Lung (tissue), 12 donors: ENCODE data around the gene NTRK2. TPM values are rescaled to one million over a fixed set of nuclear protein-coding genes. Genes with fewer than 3 reads are reported as not detected.

Experiments
- ATAC-seq: fragments of 200-7000 bp; cut with Tn5 transposase; one replicate; pipeline ENCODE4 v1.9.1; 2020; ENCODE audit warnings: moderate number of reproducible peaks; ENCODE audit not compliant: insufficient read depth, low FRiP score
- DNase-seq, 3 donors: peaks; one replicate each; pipeline ENCODE4 v3.0.0-alpha.2; 2013 to 2017
- H3K27ac ChIP-seq, 2 donors: one replicate each; pipeline ENCODE4 v1.5.1; 2013; ENCODE audit warnings: mild to moderate bottlenecking in 2 of 2, moderate library complexity in 2 of 2, control low read depth in 1 of 2, inconsistent platforms in 1 of 2, low read depth in 1 of 2, low read length in 1 of 2
- H3K27me3 ChIP-seq, 3 donors: one replicate each; pipeline ENCODE4 v1.5.1; 2013; ENCODE audit warnings: low read length in 2 of 3; ENCODE audit not compliant: control insufficient read depth in 3 of 3, insufficient read depth in 3 of 3
- H3K36me3 ChIP-seq, 4 donors: one replicate each; pipeline ENCODE4 v1.5.1; 2013; ENCODE audit warnings: low read length in 4 of 4, mild to moderate bottlenecking in 1 of 4, moderate library complexity in 1 of 4; ENCODE audit not compliant: control insufficient read depth in 4 of 4, insufficient read depth in 4 of 4
- H3K4me1 ChIP-seq, 5 donors: one replicate each; pipeline ENCODE4 v1.5.1; 2013; ENCODE audit warnings: low read length in 5 of 5, mild to moderate bottlenecking in 2 of 5, moderate library complexity in 1 of 5; ENCODE audit not compliant: control insufficient read depth in 5 of 5, insufficient read depth in 5 of 5
- H3K4me3 ChIP-seq: one replicate; pipeline ENCODE4 v1.5.1; 2013; ENCODE audit warnings: mild to moderate bottlenecking, control low read depth, moderate library complexity
- H3K9ac ChIP-seq, 2 donors: one replicate each; pipeline ENCODE4 v1.5.1; 2013; ENCODE audit warnings: low read length in 2 of 2, control low read depth in 1 of 2; ENCODE audit not compliant: insufficient read depth in 1 of 2
- H3K9me3 ChIP-seq, 4 donors: one replicate each; pipeline ENCODE4 v1.5.1; 2013; ENCODE audit warnings: low read length in 3 of 4, mild to moderate bottlenecking in 1 of 4, moderate library complexity in 1 of 4; ENCODE audit not compliant: control insufficient read depth in 4 of 4, insufficient read depth in 3 of 4
- WGBS, 2 donors: extraction: QIAGEN DNeasy Blood & Tissue Kit; methylation state at CpG; one replicate each; pipeline ENCODE4 v1.1.7; 2013; 5-methylcytosine and 5-hydroxymethylcytosine counted together
- polyA plus RNA-seq, 2 donors: library from polyadenylated mRNA; stranded (reverse); fragments of 200-250 nt; gene quantifications; one replicate each; pipeline ENCODE4 v1.2.1, GENCODE V29; 2013
- total RNA-seq, 2 donors: library from RNA; depleted of rRNA in 1 of 2; stranded (reverse); fragments of >200 nt in 1 of 2; gene quantifications; one replicate each; pipeline ENCODE4 v1.2.1, GENCODE V29; 2014 to 2021
- TF ChIP-seq, protein P1 (sequence below): IDR thresholded peaks from 2 replicates; pipeline ENCODE4 v1.5.1; 2012; ENCODE audit warnings: mild to moderate bottlenecking; ENCODE audit errors: control extremely low read depth, extremely low read depth
- donor health status: control.
- donor health status: control.
- donor health status: Bipolar disorder and iron deficiency.
- donor health status: healthy.
- donor health status: DM: yes; HTN: yes; CAD: no.

The NTRK2 gene
- total and polyA plus RNA-seq, 4 donors, result 0.33 to 14.4 (median 3.3) TPM

DNA sequence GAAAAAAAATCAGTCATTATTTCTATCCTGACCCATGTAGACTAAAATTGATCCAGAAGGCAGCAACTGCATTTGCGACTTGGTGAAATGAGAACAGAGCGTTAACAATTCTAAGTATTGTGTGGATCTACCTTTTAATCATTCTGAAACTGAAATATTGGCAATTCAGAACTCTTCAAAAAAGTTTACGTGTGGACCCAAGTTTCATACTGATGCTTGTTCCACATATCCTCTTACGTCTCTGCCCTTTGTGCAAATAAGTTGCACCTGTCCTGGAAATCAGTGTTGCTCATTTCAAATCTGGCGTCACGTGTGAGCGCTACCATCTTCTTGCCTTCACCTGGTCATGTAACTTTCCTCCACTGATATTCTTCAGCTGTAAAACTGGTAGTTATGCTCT lies 74.7 kb downstream of the NTRK2 start:
- 92 to 93% methylated on average over 7 of the region's 7 CpGs for WGBS, 2 donors
- no peak for ATAC-seq
- H3K27ac ChIP-seq, result no peak overlapping the region
- TF ChIP-seq, protein P1, sequence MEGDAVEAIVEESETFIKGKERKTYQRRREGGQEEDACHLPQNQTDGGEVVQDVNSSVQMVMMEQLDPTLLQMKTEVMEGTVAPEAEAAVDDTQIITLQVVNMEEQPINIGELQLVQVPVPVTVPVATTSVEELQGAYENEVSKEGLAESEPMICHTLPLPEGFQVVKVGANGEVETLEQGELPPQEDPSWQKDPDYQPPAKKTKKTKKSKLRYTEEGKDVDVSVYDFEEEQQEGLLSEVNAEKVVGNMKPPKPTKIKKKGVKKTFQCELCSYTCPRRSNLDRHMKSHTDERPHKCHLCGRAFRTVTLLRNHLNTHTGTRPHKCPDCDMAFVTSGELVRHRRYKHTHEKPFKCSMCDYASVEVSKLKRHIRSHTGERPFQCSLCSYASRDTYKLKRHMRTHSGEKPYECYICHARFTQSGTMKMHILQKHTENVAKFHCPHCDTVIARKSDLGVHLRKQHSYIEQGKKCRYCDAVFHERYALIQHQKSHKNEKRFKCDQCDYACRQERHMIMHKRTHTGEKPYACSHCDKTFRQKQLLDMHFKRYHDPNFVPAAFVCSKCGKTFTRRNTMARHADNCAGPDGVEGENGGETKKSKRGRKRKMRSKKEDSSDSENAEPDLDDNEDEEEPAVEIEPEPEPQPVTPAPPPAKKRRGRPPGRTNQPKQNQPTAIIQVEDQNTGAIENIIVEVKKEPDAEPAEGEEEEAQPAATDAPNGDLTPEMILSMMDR, result no peak
- DNase-seq, result no peak
- no peaks in the 10 kb centered on the region for H3K4me1 ChIP-seq
- H3K36me3 ChIP-seq, result no peaks in the 10 kb centered on the region
- H3K9ac ChIP-seq, result no peak overlapping the region
- H3K27me3 ChIP-seq, result peaks cover 0 to 10% (median 2%) of the 10 kb centered on the region in 3 donors
- peaks cover 0 to 2% (median 0%) of the 10 kb centered on the region in 4 donors for H3K9me3 ChIP-seq
- H3K4me3 ChIP-seq, result no peak overlapping the region

DNA sequence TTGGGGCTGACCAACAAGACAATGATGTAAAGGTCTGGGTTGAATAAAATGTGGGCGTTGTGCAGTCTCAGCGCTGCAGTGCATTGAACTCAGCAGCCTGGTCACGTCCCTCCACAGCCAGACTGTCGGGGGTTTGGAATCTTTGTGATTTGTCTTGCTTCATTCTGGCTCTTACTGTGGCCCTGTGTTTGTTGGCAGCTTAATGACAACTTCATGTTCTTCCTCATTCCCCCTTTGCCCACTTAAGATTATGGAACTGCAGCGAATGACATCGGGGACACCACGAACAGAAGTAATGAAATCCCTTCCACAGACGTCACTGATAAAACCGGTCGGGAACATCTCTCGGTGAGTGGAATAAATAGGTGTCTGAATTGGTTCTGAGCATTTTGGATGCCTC lies 75.2 kb downstream of the NTRK2 start:
- H3K36me3 ChIP-seq, result no peaks in the 10 kb centered on the region
- 92 to 93% methylated on average over 11 of the region's 11 CpGs for whole genome bisulfite sequencing, 2 donors
- peaks cover 0 to 10% (median 2%) of the 10 kb centered on the region in 3 donors for H3K27me3 ChIP-seq
- H3K4me1 ChIP-seq, result no peaks in the 10 kb centered on the region
- H3K9me3 ChIP-seq, result peaks cover 0 to 2% (median 0%) of the 10 kb centered on the region in 4 donors
- no peak overlapping the region for H3K9ac ChIP-seq
- no peak overlapping the region for H3K4me3 ChIP-seq
- DNase-seq (no peak), ATAC-seq (no peak)
- TF ChIP-seq, protein P1, result no peak
- H3K27ac ChIP-seq, result no peak overlapping the region

DNA sequence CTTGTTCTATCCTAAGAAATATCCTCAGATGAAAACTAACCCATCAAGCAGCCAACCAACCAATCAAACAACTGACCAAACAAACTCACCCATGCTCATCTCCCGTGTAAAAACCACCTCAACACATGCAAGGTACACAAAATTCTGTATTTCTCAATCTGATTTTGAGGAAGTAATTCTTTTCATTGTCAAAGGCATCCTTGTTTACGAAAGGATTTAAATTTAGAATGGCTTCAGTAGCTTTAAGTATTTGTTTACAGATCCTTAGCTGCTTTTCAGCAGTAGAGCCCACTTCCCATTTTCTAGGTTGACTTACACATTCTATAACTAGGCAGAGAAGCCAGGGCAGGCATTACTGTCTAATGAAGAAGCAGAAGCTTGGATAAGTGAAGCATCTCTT lies 78.6 kb downstream of the NTRK2 start:
- WGBS, 2 donors, result 46 to 59% methylated on average over 2 of the region's 2 CpGs
- TF ChIP-seq, protein P1, result no peak
- no peaks in the 10 kb centered on the region for H3K36me3 ChIP-seq
- H3K4me1 ChIP-seq, result no peaks in the 10 kb centered on the region
- peaks cover 0 to 10% (median 2%) of the 10 kb centered on the region in 3 donors for H3K27me3 ChIP-seq
- no peak overlapping the region for H3K4me3 ChIP-seq
- H3K9me3 ChIP-seq, result no peaks in the 10 kb centered on the region
- no peak overlapping the region for H3K27ac ChIP-seq
- ATAC-seq (no peak), DNase-seq (no peak)
- H3K9ac ChIP-seq, result no peak overlapping the region
